SKM-1 (cell line): ENCODE results near the gene PIEZO1.

Experiments
- DNase-seq: peaks from one replicate; lab custom pipeline; 2025; ENCODE audit not compliant: unreplicated experiment; lab: John Stamatoyannopoulos, UW

PIEZO1 gene

DNA sequence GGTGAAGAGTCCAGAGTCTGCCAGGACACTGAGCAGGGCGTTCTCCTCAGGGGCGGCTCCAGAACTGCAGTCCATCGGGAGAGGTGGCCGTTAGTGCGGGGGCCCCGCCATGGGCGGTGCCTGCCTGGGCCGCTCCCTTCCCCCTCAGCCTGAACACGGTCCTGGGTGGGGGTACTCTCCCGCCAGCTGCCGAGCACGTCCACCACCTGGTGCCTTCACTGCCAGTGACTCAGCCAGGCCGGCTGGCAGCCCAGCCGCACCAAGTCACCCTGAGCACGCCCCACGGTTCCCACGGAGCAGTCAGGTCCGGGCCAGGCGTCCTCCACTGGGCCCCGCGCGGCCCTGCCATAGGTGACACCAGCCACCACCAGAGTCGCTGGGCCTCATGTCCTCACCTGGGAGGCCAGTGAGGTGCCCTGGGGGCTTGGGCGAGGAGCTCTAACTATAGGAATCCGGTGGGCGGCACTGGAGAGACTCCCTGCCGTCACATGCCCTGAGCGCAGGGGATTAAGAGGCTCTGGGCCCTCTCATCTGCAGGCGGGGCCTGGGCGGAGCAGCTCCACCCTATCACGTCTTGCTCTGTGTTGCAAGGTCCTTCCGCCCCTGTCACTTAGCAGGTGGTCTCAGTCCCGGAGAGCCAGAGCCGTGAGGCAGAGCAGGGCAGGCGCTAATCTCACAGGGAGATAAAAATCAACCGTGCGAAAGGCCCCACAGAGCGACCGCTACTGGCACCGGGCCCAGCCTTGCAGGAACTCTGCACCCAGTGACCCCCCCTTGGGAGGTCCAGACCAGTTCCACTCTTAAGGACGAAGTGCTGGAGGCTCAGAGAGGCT, 14.3 kb downstream of the PIEZO1 start:
- DNase-seq, result no peak

DNA sequence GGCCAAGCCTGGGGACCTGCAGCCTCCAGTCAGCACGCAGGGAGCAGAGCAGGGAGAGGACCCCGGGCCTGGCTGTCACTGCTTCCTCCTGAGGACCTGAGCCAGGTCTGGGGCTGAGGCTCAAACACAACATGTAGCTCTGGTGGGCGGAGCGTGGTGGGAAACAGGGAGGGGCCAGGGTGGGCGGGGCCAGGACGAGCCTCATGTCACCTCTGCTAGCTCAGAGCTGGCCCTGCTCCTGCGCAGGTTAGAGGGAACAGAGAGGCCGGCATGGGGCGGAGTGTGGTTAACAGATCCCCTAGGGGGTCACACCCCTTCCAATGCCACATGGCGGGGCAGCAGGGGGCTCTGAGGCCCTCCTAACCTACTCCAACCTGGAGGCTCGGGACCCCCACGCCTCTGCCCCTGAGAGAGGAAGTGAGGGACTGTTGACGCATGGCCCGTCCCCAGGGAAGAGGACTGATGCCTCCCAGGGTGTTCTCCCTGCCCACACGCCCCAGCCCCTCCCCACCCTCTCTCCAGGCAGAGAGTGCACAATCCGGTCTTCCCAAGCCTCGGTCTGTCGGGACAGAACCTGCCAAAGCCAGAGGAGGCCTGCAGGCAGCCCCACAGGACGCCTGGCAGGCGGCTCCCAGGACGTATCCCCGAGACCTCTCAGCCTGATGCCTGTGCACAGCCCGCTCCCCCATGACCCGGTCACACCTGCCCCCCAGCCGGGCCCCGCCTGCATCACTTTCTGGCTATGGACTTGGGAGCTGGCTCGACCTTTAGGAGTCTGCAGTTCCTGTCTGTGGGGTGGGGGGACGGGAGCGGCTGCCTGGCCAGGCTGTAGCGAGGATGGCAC, 15.2 kb downstream of the PIEZO1 start:
- DNase-seq, result no peak

DNA sequence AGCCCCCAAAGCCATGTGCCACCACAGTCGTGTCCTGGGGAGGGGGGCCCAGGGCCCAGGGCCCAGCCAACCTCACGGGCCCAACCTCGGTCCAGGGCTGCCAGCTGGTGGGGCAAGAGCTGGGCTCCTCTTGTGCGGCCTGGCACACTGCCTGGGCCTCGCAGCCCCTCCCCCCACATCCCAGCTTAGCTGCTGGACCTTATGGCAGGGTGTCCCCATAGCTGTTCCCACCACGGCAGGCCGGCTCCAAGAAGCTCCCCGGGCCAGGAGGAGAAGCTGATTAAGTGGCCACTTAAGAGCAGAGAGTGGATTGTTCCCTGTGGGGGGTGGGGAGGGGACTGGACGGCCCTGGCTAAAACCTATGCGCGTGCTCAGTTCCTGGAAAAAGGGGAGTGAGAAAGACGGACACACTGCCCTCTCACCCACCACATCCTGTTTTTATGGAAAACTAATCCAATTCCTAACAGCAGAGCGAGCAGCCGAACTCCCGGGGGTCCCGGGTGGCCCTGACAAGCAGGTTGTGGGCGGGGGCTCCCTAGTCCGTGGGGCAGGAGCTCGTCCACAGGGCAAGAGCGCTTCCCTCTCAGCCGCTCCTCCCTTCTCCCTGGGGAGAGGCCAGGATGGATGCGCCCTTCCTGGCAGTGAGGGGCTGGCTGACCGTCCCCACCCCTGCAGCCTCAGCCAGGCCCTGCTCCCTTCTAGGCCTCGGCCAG, 16.8 kb downstream of the PIEZO1 start:
- no peak for DNase-seq

DNA sequence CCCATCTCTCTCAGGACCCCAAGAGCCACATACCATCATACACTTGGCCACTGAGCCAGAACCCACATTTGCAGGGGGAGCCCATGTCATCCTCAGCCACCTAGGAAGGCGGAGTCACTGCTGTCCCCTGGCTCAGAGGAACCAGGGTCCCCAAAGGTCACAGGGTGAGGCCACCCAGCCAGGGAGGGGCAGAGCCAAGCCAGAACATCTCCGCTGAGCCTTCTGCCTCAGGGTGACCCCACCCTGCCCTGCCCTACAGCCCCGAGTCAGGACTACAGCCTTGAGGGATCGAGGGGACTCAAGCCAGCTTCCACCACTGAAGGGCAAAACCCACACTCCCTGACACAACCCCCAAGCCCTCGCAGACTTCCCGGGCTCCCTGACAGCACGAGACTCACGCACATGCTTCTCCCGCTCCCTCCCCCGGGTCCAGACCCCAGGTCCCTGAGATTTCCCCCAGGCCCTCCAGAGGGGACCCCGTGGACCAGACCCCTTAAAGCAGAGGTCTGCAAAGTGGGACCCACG, 17.4 kb downstream of the PIEZO1 start:
- no peak for DNase-seq

DNA sequence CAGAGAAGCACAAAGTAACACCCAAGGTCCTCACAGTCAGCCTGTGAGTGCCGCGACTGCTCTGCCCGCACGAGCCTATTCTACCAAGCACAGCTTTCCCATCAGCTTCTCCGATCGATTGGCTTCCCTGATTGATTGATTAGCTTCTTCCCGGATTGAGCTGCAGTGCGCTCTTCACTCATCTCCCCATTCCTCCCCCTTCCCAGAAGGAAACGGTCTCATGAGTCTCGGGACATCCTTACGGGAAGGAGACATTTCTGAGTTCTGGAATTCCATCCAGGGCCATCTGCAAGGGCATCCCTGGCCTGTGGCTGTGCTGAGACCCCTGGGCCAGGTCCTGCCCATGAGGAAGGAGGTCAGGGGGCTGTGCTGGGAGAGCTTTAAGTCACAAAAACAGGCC, 18.0 kb downstream of the PIEZO1 start:
- DNase-seq, result no peak

DNA sequence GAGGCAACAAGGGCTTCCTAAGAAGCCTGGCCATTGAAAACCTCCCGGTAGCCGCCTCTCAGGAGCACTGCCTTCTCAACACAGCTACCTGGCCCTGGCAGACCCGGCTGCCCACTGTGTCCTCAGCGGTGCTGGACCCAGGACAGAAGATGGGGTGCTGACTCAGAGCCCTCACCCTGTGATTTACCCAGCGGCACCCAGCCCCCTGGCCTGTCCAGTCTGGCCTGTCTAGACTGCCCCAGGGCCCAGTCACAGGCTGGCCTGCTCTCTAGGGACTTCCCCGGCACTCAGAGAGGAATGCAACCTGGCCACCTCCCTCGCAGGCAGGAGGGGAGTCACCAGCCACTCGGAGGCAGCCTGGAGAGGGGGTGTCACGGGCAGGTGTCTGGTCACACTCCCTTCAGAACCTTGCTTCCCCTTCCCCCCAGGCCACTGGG, 20.1 kb downstream of the PIEZO1 start:
- no peak for DNase-seq

DNA sequence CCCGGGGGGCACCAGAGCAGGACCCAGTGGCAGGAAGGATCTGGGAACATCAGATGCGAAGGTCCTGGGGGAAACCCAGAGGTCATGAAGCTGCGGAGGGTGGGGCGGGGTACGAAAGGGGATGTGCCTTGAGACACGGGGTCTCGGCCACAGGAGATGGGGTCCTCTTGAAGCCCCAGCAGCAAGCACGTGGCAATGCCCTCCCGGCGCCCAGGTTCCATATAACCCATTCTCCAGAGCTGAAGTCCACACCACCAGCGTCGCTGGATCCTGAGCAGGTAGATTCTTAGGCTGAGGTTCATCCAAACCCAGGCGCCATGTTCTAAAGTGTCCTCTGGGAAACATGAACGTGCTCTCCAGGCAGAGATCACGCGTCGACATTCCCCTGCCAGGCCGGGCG, 20.9 kb downstream of the PIEZO1 start:
- DNase-seq, result no peak

DNA sequence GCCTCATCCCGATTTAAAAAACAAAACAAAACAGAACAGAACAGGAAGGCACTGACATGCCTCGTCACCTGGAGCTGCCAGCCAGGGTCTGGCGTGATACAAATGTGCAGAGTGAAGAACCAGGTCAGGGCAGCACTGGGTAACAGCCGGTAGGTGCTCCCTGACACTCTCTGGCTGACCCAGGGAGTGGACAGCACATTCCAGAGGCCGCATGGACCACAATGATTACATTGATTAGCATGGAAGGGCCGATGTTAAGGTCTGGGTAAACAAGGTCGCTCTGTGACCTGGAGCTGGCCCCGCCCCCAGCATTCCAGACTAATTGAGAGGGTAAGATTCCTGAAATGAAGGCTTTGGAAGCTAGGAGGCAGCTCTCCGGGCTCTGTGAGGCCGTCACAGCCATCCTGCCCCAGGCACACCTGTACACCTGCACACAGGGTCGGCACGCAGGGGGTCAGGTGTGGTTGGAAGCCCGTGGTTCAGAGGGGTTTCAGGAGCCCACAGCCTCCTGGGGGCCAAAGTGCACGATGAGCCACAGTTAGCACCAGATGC, 21.4 kb downstream of the PIEZO1 start:
- no peak for DNase-seq

DNA sequence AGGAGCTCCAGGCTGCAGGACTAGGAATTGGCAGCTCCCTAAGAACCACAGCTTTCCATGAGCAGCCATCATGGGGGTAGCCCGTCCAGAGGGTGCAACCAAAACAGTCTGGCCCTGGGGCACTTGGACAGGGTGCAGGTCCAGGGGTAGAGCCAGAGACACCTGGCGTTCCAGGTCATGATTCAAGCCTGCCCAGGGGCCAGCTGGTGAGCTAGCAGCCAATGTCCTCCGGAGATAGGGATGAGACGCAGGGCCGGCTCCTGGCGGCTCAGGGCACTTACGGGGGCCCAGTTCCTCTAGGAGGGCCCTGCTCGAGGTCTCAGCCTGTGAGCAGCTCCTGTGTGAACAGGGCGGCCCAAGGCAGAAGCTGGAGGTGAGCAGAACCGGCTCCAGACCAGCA, 22.1 kb downstream of the PIEZO1 start:
- no peak for DNase-seq

DNA sequence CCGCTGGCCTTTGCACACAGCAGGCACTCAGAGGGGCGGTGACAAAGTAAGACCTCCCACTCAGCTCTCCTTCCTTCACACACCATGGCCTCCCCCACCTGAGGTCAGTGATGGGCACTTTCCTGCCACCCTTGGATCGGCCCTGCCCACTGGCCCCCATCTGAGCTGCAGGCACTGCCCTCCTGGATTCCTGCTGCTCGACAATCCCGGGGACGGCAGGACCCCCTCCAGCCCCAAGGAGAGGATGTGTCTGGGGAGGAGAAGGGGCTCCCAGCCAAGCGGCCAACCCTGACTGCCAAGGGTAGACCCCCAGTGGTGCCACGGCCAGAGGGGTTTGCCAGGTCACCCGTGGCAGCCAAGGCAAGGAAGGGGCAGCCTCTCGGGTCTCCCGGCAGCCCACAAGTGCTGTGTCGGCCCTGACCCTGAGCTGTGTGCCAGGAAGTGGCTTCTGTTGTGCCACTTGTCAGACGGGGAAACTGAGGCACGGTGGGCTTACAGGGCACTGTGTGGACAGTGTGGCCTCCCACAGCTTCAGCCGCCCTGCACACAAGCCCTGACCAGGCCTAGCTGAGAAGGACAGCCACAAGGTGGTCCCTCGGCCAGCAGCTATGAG, 22.7 kb downstream of the PIEZO1 start:
- DNase-seq, result no peak

DNA sequence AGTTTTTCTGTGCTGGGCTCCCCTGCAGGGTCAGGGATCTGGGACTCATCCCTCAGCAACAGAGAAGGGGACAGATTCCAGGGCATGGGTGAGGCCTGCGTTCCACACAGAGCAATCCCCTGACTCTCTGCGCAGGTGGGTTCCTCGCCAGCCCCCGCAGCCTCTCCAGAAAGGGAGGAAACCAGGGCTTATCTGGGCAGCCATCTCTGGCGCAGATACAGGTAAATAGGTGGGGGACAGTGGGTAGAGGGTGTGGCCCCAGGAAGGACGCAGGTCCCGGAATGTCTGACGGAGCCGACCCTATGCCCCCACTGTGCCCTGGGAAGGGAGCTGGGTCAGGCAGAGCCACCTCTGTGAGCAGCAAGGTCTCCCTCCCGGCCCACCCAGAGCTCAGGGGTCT, 23.2 kb downstream of the PIEZO1 start:
- DNase-seq, result no peak

DNA sequence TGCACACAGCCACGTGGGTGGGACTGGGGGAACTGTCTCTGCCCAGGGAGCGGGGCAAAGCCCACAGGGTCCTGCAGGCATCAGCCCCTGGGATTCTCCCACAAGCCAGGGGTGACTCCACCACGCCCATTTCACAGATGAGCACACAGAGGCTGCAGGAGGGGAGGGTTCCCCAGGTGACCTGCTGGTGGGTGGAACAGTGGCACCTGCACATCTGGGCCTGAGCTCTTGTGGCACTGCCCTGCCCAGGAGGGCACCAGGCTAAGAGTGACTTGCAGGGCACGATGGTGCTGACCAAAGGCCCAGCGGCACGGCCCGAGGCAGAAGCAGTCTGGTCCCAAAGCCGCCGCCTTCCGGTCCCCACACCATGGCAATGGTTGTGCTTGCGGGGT, 23.9 kb downstream of the PIEZO1 start:
- DNase-seq, result no peak

DNA sequence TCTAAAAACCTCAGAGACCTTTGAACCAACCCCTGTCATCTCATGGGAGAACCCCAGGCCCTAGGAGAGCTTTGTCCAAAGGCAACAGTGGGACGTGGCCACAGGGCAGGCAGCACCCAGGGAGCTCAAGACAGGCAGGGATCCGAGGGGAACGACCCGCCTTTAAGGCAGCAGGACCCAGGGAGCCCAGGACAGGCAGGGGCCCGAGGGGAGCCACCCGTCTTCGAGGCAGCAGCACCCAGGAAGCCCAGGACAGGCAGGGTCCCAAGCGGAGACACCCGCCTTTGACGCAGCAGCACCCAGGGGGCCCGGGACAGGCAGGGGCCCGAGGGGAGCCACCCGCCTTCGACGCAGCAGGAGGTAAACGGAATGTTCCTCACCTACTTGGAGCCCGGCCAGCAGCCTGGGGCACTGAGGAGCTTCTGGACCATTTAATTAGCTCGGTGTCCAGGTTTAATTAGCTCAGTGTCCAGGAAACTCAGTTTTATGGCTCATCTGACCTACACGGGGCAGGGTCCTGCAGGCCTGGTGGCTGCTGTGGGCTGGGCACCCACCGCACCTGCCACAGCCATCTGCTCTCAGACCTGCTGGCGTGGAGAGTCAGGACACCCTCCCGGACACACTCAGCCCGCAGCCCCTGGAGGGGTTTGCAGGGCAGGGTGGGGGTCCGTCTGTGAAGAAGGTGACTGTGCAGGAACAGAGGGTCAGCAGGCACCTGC, 24.4 kb downstream of the PIEZO1 start:
- DNase-seq, result no peak

DNA sequence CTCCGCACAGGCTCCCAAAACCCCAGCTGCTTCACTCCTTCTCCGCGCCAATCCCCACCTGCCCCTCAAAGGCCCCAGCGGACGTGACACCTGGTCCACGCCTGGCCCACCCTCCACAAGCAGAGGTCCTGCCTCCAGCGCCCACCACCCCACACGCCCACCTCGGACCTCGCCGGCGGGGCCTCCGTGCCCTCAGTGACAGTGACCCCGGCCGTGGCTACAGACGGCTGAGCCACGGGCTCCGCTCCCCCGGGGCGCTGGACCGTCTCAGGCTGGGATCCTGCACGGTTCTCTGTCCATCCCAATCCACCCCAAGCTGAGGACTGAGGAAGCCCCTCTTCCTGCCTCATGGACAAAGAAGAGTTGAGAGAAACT, 25.1 kb downstream of the PIEZO1 start:
- DNase-seq, result no peak

DNA sequence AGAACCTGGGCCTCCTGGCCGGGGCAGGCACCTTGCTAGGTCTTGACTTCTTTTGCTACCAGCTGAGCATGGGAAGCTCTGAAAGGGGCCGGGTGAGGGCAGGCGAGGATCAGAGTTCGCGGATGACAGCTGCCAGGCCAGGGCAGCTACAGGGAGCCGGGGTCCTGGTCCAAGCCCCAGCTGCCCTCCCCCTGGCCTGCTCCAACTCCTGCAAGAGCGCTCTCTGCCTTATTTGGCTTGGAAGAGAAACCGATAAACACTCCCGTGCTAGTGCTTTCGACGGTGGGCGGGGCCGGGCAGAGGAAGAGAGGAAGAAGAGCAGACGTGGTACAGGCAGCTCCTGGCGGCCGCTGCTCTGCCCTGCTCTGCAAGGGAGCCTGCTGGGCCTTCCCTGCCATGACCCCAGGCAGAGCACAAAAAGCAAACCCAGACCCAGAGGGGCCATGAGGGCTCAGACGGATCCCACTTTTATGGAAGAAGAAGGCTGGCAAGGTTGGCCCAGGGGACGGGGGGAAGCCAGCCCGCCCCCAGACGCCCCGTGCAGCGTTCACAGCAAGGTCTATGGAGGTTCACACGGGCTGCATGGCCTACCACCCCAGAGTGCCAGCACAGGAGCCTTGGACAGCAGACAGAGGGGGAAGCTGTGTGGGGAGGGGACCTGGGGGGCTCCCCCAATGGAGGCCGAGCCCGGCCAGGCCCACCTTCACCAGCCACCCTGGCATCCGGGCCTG, 25.6 kb downstream of the PIEZO1 start:
- no peak for DNase-seq

DNA sequence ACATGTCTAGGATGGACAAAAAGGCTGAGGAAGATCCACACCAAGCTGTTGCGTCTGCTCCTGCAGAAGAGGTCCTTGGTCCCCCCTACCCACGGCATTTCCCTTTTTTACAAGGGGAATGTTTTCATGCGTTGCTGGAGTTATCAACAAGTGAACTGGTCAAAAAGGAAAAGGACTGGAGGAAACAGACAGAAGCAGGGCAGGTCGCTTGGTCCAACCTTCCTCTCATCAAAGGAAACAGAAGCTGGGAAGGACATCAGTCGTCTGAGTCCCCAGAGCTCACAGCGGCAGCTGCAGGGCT, 26.1 kb downstream of the PIEZO1 start:
- DNase-seq, result no peak

DNA sequence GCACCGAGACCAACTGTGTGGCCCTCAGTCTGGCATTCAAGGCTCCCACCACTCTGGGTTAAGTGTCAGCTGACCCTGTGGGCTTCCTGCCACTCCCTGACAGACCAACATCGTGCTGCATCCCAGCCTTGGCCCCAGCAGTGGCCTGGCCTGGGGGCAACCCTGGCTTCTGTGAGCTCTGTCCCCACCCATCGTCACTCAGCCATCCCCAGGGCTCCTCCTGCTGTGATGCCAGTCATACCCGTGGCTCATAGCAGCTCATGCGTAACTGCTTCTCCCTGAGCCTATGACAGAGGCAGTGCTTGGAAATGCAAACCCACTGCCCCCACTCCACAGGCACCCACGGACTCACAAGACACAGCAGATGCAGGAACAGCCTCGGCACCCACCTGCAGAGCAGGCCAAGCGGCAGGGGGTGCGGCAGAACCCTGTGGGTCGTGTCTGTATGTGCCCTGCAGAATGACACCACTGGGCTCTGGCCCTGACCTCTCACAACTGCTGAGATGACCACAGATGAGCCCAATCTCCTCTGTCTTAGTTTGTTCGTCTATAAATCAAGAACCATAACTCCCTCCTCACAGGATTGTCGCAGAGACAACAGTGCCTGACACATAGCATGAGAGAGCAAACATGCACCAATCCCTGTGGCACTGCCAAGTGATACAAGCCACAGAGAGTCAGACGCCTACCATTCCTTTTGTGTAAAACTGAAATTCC, 26.6 kb downstream of the PIEZO1 start:
- DNase-seq, result no peak

DNA sequence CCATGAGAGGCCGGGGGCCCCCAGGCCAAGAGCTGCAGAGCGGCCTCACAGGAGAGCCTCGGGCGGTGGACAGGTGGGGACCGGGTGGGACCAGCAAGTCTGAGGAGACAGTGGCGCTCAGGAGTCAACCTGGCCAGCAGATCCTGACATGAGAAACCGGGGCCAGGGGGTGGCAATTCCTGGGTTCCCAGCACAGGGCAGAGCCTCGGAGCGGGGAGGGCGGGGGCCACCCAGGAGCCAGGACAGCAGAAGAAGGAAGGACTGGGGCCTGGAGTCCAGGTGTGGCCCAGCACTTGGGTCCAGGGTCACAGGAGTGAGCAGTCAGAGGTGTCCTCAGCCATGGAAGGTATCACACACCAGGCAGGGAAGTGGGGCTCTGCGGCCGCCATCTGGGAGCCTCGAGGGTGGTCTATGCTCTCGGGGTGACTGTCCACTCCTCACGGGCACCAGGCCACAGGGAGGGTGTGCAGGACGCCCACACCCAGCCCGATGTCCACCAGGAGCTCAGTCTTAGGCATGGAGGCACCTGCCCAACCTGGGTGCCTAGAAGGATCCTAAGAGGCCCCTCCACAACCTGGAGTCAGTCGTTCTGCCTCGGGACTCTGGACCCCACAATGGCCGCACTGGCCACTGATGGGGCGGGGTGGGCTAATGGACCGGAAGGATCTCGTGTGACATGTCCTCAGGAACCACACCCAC, 29.1 kb downstream of the PIEZO1 start:
- no peak for DNase-seq
